Thyroid gland (tissue), 4 donors: ENCODE data around the gene PAWR.

Experiments used
- POLR2A ChIP-seq, 2 donors: fragments of 450-650 bp; IDR thresholded peaks; one replicate each; pipeline ENCODE4 v1.6.1; 2017; ENCODE audit warnings: antibody characterized with exemption in 2 of 2, mild to moderate bottlenecking in 2 of 2, moderate library complexity in 1 of 2
- TF ChIP-seq, protein P1 (sequence below), 6 experiments: fragments of 200-600 bp in 3 of 6; fragments of 450-650 bp in 3 of 6; sonication (generic) in 3 of 6; IDR thresholded peaks; one replicate each; pipeline ENCODE4 v1.5.1; 2016 to 2019; ENCODE audit warnings: antibody characterized with exemption in 6 of 6, mild to moderate bottlenecking in 2 of 6, inconsistent platforms in 1 of 6, moderate library complexity in 1 of 6

DNA sequence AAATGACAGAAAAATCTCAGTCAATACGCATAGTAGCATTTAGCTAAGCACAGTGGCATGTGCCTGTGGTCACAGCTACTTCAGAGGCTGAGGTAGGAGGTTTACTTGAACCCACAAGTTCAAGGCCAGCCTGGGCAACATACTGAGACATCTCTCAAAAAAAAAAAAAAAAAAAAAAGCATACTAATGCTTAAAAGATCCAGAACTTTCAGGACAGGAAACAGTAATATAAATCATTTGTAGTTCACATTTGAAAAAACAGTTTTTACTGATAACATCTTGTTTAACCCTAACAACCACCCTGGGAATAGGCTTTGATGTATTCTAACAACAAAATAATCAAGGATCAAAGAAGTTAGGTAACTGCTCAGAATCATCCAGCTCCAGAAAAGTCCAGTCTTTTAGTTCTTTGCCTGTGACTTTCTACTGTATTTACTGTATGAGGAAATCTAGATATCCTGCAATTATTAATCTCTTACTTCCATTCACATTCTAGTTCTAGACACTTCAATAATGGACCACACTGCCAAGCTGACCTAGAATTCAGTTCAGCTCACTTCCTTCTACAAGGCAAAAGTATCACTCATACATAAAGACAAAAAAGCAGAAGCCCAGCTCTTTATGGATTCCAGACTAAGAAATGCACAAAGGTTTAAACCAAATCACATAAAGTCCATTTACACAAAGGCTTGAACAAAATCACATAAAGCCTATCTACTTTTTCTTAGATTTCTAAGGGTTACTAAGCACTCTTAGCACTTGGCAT is 28.5 kb downstream of the PAWR start:
- no peak for TF ChIP-seq POLR2A (IDR thresholded peaks at IDR 0.05)
- TF ChIP-seq, protein P1, sequence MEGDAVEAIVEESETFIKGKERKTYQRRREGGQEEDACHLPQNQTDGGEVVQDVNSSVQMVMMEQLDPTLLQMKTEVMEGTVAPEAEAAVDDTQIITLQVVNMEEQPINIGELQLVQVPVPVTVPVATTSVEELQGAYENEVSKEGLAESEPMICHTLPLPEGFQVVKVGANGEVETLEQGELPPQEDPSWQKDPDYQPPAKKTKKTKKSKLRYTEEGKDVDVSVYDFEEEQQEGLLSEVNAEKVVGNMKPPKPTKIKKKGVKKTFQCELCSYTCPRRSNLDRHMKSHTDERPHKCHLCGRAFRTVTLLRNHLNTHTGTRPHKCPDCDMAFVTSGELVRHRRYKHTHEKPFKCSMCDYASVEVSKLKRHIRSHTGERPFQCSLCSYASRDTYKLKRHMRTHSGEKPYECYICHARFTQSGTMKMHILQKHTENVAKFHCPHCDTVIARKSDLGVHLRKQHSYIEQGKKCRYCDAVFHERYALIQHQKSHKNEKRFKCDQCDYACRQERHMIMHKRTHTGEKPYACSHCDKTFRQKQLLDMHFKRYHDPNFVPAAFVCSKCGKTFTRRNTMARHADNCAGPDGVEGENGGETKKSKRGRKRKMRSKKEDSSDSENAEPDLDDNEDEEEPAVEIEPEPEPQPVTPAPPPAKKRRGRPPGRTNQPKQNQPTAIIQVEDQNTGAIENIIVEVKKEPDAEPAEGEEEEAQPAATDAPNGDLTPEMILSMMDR (IDR thresholded peaks at IDR 0.05), result no peak
